GM12892 (cell line): Measurements from ENCODE around the gene PNPLA8.

ENCODE experiments used
- POLR2A ChIP-seq: IDR thresholded peaks from 2 replicates; pipeline ENCODE4 v1.6.1; 2011; ENCODE audit warnings: low read depth, low read length, control low read depth
- POLR2AphosphoS5 ChIP-seq: IDR thresholded peaks from 2 replicates; pipeline ENCODE4 v1.6.1; 2011; ENCODE audit warnings: low read depth, low read length, control low read depth

DNA sequence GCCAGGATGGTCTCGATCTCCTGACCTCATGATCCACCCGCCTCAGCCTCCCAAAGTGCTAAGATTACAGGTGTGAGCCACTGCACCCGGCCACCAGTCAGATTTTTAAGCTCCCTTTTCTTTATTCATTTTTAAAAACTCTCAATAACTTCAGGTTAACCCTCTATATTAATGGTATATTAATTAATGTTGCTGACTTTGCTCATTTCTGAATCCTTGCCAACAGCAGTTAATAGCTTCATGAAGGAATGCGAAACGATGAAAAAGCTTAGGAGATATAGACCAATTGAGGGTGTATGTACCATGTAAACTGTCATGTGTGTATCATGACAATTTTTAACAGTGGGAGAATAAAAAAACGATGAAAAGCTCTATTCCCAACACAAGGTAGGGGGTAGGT is 27.5 kb downstream of the PNPLA8 start:
- TF ChIP-seq POLR2AphosphoS5 (no peak), POLR2A (no peak)
